SJSA1 (cell line): ENCODE measurements around the gene IRX3. TPM values are rescaled to one million over a fixed set of nuclear protein-coding genes. Genes with fewer than 3 reads are reported as not detected.

Experiments
- DNase-seq, 2 experiments: peaks; one replicate each; pipeline ENCODE4 v3.0.0-alpha.2; 2015 to 2020; ENCODE audit warnings: low spot score in 2 of 2, low read depth in 1 of 2
- H3K27ac ChIP-seq: fragments of 250-450 bp; sonication (Bioruptor Pico); 2 replicates; pipeline ENCODE4 v1.5.1; 2020; ENCODE audit warnings: mild to moderate bottlenecking, moderate library complexity
- H3K27me3 ChIP-seq: fragments of 250-450 bp; sonication (Bioruptor Pico); replicated peaks from 2 replicates; pipeline ENCODE4 v1.5.1; 2020; ENCODE audit warnings: mild to moderate bottlenecking, moderate library complexity
- H3K36me3 ChIP-seq: fragments of 250-450 bp; sonication (Bioruptor Pico); 2 replicates; pipeline ENCODE4 v1.5.1; 2020; ENCODE audit warnings: mild to moderate bottlenecking
- H3K4me1 ChIP-seq: fragments of 250-450 bp; sonication (Bioruptor Pico); replicated peaks from 2 replicates; pipeline ENCODE4 v1.6.1; 2021; ENCODE audit warnings: mild to moderate bottlenecking
- H3K4me3 ChIP-seq: fragments of 250-450 bp; sonication (Bioruptor Pico); 2 replicates; pipeline ENCODE4 v1.5.1; 2020; ENCODE audit warnings: mild to moderate bottlenecking
- H3K9me3 ChIP-seq: fragments of 250-450 bp; sonication (Bioruptor Pico); replicated peaks from 2 replicates; pipeline ENCODE4 v1.5.1; 2020; ENCODE audit warnings: mild to moderate bottlenecking
- total RNA-seq: library from RNA; depleted of rRNA; stranded (reverse); fragments of >200 nt; shearing (Covaris generic); gene quantifications from 2 replicates; pipeline ENCODE4 v1.2.3, GENCODE V29; 2014

The IRX3 gene
- total RNA-seq, 1 experiment from 2014 or later = 8.2 TPM

DNA sequence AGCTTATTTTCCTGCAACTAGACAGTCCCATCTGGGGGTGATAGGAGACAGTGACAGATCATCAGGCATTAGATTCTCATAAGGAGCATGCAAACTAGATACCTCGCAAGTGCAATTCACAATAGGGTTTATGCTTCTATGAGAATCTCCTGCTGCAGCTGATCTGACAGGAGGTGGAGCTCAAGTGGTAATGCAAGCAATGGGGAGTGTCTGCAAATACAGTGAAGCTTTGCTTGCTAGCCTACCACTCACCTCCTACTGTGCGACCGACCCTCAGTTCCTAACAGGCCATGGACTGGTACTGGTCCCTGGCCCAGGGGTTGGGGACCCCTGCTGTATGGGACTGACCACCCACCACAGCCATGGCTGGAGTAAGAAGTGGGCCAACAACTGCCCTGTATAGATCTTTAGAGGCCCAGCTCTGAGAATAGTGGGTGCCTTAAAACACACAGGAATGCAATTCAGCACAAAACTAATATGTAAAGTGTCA, 26.0 kb upstream of the IRX3 start:
- no peaks in the 10 kb centered on the region for H3K36me3 ChIP-seq
- H3K9me3 ChIP-seq = no peaks in the 10 kb centered on the region
- H3K27me3 ChIP-seq = 0 out of 2 replicates have a peak, but pooled peaks cover 2% of the 10 kb centered on the region
- no peak overlapping the region for H3K4me3 ChIP-seq
- no peak for DNase-seq
- H3K27ac ChIP-seq = no peak overlapping the region
- no peaks in the 10 kb centered on the region for H3K4me1 ChIP-seq

DNA sequence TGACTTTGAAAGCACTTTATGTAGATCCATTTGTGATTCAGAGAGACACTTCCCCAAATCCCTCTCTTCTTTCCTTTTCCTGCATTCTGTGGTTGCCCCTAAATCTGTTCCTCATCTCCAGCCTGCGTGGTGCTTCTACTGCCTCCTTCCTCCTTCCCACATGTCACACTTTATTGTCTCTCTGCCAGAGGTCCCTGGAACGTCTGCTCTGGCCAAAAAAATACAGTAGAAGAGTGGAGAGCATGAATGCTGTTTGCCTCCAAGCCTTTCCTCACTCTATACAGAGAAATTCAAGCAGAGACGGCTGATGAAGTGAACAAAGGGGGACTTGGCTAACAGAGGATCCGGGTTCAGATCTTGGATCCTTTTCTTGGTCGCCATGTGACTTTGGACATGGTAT, 22.8 kb upstream of the IRX3 start:
- no peaks in the 10 kb centered on the region for H3K9me3 ChIP-seq
- no peaks in the 10 kb centered on the region for H3K36me3 ChIP-seq
- H3K4me3 ChIP-seq = no peak overlapping the region
- DNase-seq = no peak
- H3K4me1 ChIP-seq = no peaks in the 10 kb centered on the region
- 0 out of 2 replicates have a peak, but pooled peaks cover 2% of the 10 kb centered on the region for H3K27me3 ChIP-seq
- H3K27ac ChIP-seq = no peak overlapping the region

DNA sequence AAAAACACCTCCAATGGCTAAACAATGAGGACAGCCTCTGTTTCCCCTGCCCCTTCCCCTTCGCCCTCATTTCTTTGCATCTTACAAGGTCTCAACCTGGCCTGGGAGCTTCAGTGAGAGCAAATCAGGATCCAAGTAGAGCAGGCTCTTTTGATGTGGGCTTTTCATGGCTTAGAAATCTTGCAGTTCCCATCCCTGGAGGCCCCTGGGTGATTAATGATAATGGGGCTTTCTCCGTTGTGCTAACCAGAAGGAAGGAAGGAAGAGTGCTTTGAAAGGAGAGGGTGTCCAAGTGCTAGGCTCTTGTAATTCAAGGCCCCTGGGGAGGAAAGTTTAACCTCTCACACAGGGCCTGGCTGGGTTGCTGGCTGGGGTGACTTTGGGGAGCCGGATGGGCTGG, 18.5 kb upstream of the IRX3 start:
- no peaks in the 10 kb centered on the region for H3K9me3 ChIP-seq
- no peaks in the 10 kb centered on the region for H3K36me3 ChIP-seq
- H3K4me1 ChIP-seq = no peaks in the 10 kb centered on the region
- no peak overlapping the region for H3K4me3 ChIP-seq
- 0 out of 2 replicates have a peak, but pooled peaks cover 2% of the 10 kb centered on the region for H3K27me3 ChIP-seq
- no peak overlapping the region for H3K27ac ChIP-seq
- DNase-seq = no peak

DNA sequence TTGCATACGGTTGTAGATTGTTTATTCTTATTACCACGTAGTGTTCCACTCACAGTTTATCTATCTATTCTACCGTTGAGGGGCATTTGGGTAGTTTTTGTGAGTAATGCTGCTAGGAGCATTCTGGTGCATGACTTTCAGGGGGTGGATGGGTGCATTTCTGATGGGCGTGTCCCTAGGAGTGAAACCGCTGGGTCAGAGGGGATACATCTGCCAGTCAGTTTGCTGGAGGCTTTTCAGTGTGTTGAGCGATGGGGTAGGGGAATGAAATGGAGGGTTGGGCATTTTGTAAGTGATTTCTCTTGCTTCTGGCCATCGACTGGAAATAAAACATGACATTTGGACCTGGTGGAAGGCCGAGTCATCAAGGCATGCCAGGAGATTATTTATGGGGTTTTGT, 17.0 kb upstream of the IRX3 start:
- no peak for DNase-seq
- no peaks in the 10 kb centered on the region for H3K9me3 ChIP-seq
- no peaks in the 10 kb centered on the region for H3K4me1 ChIP-seq
- H3K4me3 ChIP-seq = no peak overlapping the region
- H3K27ac ChIP-seq = no peak overlapping the region
- no peaks in the 10 kb centered on the region for H3K36me3 ChIP-seq
- no peaks in the 10 kb centered on the region for H3K27me3 ChIP-seq

- no peak for DNase-seq
- Histone ChIP-seq H3K4me3 (no peak overlapping the region), H3K36me3 (no peaks in the 10 kb centered on the region), H3K4me1 (no peaks in the 10 kb centered on the region), H3K9me3 (no peaks in the 10 kb centered on the region), H3K27ac (no peak overlapping the region), H3K27me3 (no peaks in the 10 kb centered on the region)
Measured at GRCh38 chr16:54297154-54297553, 10.6 kb upstream of the IRX3 start.

- no peaks in the 10 kb centered on the region for H3K36me3 ChIP-seq
- H3K27me3 ChIP-seq = no peaks in the 10 kb centered on the region
- no peaks in the 10 kb centered on the region for H3K9me3 ChIP-seq
- H3K4me3 ChIP-seq = no peak overlapping the region
- no peaks in the 10 kb centered on the region for H3K4me1 ChIP-seq
- no peak overlapping the region for H3K27ac ChIP-seq
- no peak for DNase-seq
Measured at GRCh38 chr16:54296543-54296942, 10.0 kb upstream of the IRX3 start.

DNA sequence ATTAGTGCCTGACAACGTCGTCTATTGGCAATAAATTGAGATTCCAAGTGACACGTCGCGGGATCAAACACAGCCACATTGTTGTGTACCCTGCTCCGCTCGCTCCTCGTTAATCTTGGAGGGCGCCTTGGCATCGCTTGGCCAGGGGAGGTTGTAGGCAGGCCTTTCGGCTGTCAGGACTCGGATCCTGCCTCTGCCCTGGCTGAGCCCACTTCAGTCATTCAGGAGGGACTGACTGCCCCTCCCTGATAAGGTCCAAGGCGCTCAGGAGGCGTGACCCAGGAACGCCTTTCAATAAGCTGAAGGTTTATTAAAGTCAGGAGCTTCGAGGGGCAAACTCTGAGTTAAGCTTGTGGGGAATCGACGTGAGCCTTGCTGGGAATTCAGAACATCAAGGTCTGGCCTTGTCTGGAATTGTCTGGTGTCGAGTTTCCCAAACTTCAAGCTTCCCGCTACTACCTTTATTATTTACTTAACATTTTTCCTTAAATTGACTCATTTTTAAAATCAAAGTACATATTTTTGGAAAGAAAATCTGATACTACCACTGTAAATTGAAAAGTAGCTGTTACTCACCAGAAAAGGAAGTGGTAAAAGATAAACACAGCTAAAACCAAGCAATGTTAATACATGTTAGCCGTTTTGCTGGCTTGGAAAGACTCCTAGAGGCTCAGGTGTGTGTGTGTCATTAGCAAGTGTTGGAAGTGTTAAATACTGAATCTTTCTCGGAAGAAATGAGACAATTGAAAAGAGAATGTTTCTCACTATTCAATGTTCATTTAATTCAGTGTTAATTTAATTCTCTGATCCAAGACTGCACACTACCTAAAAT, 5.3 kb upstream of the IRX3 start:
- DNase-seq = no peak
- Histone ChIP-seq H3K9me3 (no peaks in the 10 kb centered on the region), H3K4me1 (peaks cover 8% of the 10 kb centered on the region), H3K27ac (no peak overlapping the region), H3K36me3 (no peaks in the 10 kb centered on the region), H3K4me3 (no peak overlapping the region), H3K27me3 (no peaks in the 10 kb centered on the region)

GRCh38 chr16:54290833-54291655, 4.5 kb upstream of the IRX3 start:
- Histone ChIP-seq H3K4me3 (no peak overlapping the region), H3K9me3 (no peaks in the 10 kb centered on the region), H3K36me3 (no peaks in the 10 kb centered on the region), H3K4me1 (peaks cover 8% of the 10 kb centered on the region), H3K27me3 (no peaks in the 10 kb centered on the region), H3K27ac (no peak overlapping the region)
- DNase-seq = no peak

- Histone ChIP-seq H3K27me3 (no peaks in the 10 kb centered on the region), H3K36me3 (peaks cover 7% of the 10 kb centered on the region)
Measured at GRCh38 chr16:54289945-54290832, 3.6 kb upstream of the IRX3 start.

GRCh38 chr16:54289242-54289944, 2.8 kb upstream of the IRX3 start:
- no peak for DNase-seq
- Histone ChIP-seq H3K9me3 (peaks cover 5% of the 10 kb centered on the region), H3K36me3 (peaks cover 15% of the 10 kb centered on the region), H3K27me3 (no peaks in the 10 kb centered on the region), H3K4me1 (peaks cover 16% of the 10 kb centered on the region), H3K4me3 (no peak overlapping the region), H3K27ac (no peak overlapping the region)

More at GRCh38 chr16:54289945-54290832, 3.6 kb upstream of the IRX3 start:
- Histone ChIP-seq H3K9me3 (peaks cover 5% of the 10 kb centered on the region), H3K4me3 (no peak overlapping the region), H3K27ac (no peak overlapping the region), H3K4me1 (peaks cover 10% of the 10 kb centered on the region)
- no peak for DNase-seq

GRCh38 chr16:54288835-54289241, 2.3 kb upstream of the IRX3 start:
- Histone ChIP-seq H3K4me3 (no peak overlapping the region), H3K9me3 (peaks cover 5% of the 10 kb centered on the region), H3K27me3 (no peaks in the 10 kb centered on the region), H3K4me1 (peaks cover 16% of the 10 kb centered on the region), H3K36me3 (peaks cover 20% of the 10 kb centered on the region), H3K27ac (no peak overlapping the region)
- DNase-seq = no peak

GRCh38 chr16:54288030-54288834, 1.6 kb upstream of the IRX3 start:
- Histone ChIP-seq H3K36me3 (peaks cover 23% of the 10 kb centered on the region), H3K27me3 (no peaks in the 10 kb centered on the region), H3K4me1 (peaks cover 16% of the 10 kb centered on the region), H3K4me3 (no peak overlapping the region), H3K9me3 (peaks cover 5% of the 10 kb centered on the region), H3K27ac (no peak overlapping the region)
- no peak for DNase-seq
